ENCODE data around the gene BCKDK.
"Not testable (repeated sequence)": the region's sequence is repeated elsewhere in the genome, so short reads cannot be mapped to it uniquely, and the experiment has no call there.

GRCh38 chr16:31144418-31144817 lies 36.2 kb downstream of the BCKDK start:
- TF ChIP-seq CTCF (conservative IDR thresholded peaks at IDR 0.05; ENCODE audit: low read depth, low read length); EZH2 (IDR thresholded peaks at IDR 0.05; ENCODE audit: low read length, unreplicated experiment); EZH2phosphoT487 (IDR thresholded peaks at IDR 0.05; ENCODE audit: borderline replicate concordance, low read length): not testable (repeated sequence)
